Fibroblast of the aortic adventitia (primary cell): ENCODE measurements around the gene HDGFL2. TPM values are rescaled to one million over a fixed set of nuclear protein-coding genes. Genes with fewer than 3 reads are reported as not detected.
A peak's percentile ranks its signal among the peaks of the same experiment; 100 is the strongest.

Experiments used
- DNase-seq: peaks from one replicate; pipeline ENCODE4 v3.0.0-alpha.2; 2010; ENCODE audit warnings: low read depth
- H3K4me3 ChIP-seq: 2 replicates; pipeline ENCODE4 v1.5.1; 2011; ENCODE audit warnings: low read depth, mild to moderate bottlenecking, control low read depth, low read length, moderate library complexity
- CTCF ChIP-seq: IDR thresholded peaks from 2 replicates; pipeline ENCODE4 v1.5.1; 2011; ENCODE audit warnings: mild to moderate bottlenecking, low read length, control low read depth, inconsistent platforms; ENCODE audit not compliant: insufficient read depth
- total RNA-seq: library from RNA; depleted of rRNA; stranded (reverse); fragments of >200 nt; gene quantifications from 2 replicates; pipeline ENCODE4 v1.2.3, GENCODE V29; 2012; ENCODE audit warnings: low replicate concordance

Gene HDGFL2
- total RNA-seq, 1 donor = 41.0 TPM

- peak; percentile 100 for DNase-seq
- no peak for TF ChIP-seq CTCF
- H3K4me3 ChIP-seq = peak overlapping the region; percentile 69
These were observed 509 bp upstream of the HDGFL2 start for GRCh38 chr19:4471403-4472173.

- no peak for TF ChIP-seq CTCF
- DNase-seq = no peak
- H3K4me3 ChIP-seq = peak overlapping the region; percentile 77
These were observed 1.1 kb downstream of the HDGFL2 start for GRCh38 chr19:4473011-4473762.

GRCh38 chr19:4473763-4474513 lies 1.8 kb downstream of the HDGFL2 start:
- TF ChIP-seq CTCF = no peak
- H3K4me3 ChIP-seq = peak overlapping the region; percentile 77
- no peak for DNase-seq

- H3K4me3 ChIP-seq = peak overlapping the region; percentile 77
- no peak for TF ChIP-seq CTCF
- peak; percentile 54 for DNase-seq
These were observed 2.5 kb downstream of the HDGFL2 start for GRCh38 chr19:4474514-4475022.

- no peak overlapping the region for H3K4me3 ChIP-seq
- DNase-seq = no peak
- TF ChIP-seq CTCF = no peak
These were observed 5.1 kb downstream of the HDGFL2 start for GRCh38 chr19:4477034-4477801.
